ENCODE data around the gene CCDC136.

CCDC136 gene

DNA sequence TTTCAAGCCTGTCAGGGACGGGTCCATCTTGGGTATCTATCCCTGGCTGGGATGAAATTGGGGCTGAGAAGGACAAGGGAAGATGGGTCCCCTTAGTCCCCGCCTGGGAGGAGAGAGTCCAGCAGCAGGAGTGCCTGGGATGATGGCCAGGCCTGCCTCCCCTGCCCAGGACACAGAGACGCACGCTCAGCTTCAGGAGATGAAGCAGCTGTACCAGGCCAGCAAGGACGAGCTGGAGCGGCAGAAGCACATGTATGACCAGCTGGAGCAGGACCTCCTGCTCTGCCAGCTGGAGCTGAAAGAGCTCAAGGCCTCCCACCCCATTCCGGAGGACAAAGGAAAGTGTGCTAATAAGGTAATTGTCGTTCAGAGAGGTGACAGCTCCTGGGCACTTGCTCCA, 15.4 kb downstream of the CCDC136 start:
- DNase-seq = no peak

DNA sequence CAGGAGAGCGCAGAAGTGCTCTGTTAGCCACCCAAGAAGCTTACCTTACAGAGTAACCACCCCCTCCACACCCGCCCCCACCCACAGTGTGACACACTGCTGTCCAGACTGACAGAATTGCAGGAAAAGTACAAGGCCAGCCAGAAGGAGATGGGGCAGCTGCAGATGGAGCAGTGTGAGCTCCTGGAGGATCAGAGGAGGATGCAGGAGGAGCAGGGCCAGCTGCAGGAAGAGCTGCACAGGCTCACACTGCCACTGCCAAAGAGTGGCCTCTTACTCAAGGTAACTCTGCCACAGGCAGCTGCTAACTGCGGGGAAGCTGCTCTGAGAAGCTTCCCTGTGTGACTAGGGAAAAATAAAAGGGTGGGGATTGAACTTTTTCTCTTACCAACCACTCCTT, 17.6 kb downstream of the CCDC136 start:
- DNase-seq = no peak

DNA sequence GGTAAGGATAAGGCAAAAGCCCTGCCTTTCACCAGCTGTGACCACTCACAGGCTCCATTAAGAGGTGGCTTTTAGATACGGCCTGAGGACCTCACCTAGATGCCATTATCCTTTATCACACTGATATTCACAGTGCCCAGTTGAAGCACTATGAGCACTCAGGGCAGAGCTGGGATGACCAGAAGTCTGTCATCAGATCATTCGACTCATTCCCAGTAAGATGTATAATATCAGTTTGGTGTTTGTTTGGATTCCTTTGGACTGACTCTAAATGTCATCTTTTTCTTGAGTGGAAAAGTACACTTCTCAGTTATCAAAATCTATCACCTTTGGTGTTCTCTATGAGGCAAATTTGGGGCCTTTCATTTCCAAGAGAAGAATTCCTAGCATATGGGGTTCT, 18.7 kb downstream of the CCDC136 start:
- DNase-seq = no peak

GRCh38 chr7:128810997-128811396, 19.2 kb downstream of the CCDC136 start:
- DNase-seq = no peak

DNA sequence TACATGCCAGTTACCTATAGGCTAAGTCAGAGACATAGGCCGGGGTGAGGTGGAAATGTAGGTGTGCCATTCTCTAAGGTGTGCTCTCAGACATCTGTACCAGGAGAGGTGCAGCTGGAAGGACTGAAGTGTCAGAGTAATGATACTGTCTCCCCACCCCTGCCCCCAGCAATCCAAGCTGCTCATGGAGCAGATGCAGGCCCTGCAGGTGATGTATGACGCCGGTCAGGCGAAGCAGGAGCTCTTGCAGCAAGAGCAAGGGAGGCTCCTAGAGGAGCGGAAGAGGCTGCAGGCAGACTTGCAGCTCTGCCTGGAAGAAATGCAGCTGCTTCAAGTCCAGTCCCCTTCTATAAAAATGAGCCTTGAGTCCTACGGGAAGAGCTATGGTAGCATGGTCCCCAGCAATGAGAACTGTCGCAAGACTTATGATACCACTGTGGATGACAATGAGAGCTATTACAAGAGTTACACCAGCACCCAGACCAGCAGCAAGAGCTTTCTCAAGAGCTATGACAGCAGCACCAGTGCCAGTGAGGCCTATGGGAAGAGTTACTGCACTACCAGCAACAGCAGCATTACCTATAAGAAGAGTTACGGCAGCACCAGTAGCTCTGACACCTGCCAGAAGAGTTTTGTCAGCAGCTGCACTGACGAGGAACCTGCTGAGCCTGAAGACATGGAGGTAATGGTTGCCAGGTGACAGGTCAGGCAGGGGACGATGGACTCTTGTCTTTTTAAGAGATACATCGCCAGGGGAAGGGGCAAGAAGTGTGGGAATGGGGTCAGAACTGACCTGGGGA, 20.1 kb downstream of the CCDC136 start:
- peak; percentile 26 for DNase-seq

GRCh38 chr7:128812514-128813168, 20.9 kb downstream of the CCDC136 start:
- DNase-seq = peak; percentile 40

DNA sequence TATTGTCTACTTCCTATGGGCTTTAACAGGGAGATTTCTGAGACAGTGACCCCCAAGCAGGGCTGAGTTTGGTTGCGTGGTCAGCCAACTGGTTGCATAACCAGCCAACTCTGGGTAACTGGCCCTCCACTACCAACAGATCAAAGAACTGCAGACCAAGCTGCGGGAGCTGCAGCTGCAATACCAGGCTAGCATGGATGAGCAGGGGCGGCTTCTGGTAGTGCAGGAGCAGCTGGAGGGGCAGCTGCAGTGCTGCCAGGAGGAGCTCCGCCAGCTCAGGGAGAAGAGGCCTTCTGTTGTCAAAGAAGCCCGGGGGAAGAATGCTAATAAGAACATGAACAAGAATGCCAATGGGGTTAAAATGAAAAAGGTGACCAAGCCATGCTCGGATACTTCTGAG, 22.7 kb downstream of the CCDC136 start:
- no peak for DNase-seq

GRCh38 chr7:128815289-128815942, 23.6 kb downstream of the CCDC136 start:
- no peak for DNase-seq

DNA sequence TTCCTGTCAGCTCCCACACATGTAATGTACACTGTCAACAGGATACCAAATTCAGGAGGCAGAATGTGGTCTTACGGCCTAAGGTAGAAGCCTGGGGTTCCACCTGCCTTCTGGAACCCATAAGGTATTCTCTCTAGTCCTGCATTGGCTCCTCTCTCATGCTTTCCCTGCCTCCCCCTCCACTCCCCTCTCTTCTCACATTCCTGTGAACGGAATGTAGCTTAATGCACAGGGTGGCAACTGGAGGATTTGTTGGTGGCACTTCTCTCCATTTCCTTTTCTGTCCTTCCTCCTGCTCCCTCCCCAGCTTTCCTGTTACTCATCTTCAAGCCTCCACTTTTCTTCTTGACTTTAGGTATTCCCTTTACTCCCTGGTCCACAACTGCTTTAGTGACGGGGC, 26.9 kb downstream of the CCDC136 start:
- DNase-seq = no peak

DNA sequence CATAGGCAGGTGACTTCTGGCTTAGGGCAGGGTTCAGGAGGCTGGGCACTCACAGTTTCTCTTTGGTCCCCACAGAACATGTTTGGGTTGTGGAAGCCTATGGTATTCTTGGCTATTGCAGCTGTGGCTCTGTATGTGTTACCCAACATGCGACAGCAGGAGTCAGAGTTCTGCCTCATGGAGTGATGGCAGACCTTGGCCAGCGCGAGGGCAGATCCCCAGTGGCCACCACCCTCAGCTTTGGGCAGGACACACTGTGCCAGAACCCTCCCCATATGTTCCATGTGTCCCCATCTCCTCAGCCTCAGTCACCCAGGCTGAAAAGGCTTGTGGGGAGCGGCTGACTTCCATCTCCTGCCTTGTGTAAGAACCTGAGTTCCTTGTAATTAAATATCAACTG, 30.0 kb downstream of the CCDC136 start:
- no peak for DNase-seq

DNA sequence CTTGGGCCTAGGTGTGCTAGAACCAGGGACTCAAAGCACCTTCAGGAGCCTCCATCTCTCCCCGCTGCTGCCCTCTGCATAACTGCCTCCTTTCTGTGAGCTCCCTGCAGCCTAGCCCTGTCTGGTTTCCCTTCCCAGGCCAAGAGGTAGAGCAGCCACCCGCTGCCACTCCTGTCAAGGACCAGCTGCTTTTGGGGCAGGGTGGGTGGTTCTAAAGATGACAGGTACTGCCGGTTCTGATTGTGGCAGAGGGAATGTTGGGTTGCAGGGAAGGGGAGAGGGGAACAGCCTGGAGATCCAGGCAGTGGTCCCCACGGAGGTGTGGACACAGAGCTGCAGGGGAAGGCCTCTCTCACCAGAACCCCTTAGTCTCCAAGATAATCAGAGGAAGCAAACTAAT, 34.7 kb downstream of the CCDC136 start:
- DNase-seq = no peak

- no peak for DNase-seq
Observed at GRCh38 chr7:128826916-128827247, 35.1 kb downstream of the CCDC136 start.

- no peak for DNase-seq
Observed at GRCh38 chr7:128827248-128827958, 35.6 kb downstream of the CCDC136 start.

GRCh38 chr7:128827971-128828711, 36.4 kb downstream of the CCDC136 start:
- DNase-seq = no peak

DNA sequence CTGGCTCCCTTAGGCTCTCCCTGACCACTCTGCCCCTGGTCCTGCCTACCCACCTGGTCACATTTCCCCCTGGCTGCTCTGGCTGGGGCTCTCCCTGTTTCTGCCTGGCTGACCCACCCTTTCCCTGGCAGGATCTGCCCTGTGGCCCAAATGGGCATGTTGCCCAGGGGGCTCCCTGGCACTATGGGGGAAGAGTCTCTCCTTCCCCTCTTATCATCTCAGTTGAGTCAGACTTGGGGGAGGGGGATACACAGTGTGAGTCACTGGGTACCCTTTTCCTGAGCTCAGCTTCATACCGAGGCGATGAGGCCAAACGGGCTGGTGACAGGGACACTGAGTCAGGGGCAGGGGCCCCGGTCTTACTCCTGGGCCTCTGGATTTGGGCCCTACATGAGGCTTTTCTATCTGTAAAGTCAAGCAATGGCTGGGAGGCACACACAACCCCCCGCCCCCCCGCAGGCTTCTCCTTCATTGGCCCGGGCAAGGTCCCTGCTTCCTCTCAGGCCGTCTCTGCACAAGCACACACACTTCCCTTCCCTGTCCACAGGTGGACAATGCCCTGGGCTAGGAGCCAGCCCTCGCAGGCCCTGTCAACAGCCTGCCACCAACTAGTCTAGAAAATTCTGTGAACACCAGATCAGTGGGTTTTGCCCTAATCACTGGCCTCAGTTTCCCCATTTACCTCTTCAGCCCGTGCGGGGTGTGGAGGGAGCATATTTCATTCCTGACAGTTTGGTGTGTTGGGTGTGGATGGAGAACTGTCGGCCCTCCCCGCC, 37.8 kb downstream of the CCDC136 start:
- DNase-seq = no peak

DNA sequence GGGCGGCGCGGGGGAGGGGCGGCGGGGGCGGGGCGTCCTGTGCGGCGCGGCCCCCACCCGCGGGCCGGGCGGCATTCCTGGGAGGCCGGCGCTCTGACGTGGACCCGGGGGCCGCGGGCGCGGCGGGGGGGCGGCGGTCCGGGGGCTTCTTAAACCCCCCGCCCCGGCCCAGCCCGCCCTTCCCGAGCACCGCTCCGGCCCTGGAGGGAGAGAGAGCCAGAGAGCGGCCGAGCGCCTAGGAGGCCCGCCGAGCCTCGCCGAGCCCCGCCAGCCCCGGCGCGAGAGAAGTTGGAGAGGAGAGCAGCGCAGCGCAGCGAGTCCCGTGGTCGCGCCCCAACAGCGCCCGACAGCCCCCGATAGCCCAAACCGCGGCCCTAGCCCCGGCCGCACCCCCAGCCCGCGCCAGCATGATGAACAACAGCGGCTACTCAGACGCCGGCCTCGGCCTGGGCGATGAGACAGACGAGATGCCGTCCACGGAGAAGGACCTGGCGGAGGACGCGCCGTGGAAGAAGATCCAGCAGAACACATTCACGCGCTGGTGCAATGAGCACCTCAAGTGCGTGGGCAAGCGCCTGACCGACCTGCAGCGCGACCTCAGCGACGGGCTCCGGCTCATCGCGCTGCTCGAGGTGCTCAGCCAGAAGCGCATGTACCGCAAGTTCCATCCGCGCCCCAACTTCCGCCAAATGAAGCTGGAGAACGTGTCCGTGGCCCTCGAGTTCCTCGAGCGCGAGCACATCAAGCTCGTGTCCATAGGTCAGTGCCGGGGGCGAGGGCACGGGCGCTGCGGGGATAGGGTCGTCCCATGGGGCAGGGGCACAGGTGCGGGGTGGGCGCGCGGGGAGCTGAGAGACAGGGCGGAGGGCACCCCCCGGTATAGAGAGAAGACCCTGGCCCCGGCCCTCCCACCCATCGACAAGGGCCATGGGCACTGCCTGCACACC, 38.7 kb downstream of the CCDC136 start, which contains the start of gene FLNC:
FLNC (plus strand) TSS at position 176 of the 947 bp plus-strand sequence; CDS start at position 408, 232 bp downstream.
- DNase-seq = no peak

GRCh38 chr7:128831178-128831993, 39.6 kb downstream of the CCDC136 start:
- DNase-seq = no peak

DNA sequence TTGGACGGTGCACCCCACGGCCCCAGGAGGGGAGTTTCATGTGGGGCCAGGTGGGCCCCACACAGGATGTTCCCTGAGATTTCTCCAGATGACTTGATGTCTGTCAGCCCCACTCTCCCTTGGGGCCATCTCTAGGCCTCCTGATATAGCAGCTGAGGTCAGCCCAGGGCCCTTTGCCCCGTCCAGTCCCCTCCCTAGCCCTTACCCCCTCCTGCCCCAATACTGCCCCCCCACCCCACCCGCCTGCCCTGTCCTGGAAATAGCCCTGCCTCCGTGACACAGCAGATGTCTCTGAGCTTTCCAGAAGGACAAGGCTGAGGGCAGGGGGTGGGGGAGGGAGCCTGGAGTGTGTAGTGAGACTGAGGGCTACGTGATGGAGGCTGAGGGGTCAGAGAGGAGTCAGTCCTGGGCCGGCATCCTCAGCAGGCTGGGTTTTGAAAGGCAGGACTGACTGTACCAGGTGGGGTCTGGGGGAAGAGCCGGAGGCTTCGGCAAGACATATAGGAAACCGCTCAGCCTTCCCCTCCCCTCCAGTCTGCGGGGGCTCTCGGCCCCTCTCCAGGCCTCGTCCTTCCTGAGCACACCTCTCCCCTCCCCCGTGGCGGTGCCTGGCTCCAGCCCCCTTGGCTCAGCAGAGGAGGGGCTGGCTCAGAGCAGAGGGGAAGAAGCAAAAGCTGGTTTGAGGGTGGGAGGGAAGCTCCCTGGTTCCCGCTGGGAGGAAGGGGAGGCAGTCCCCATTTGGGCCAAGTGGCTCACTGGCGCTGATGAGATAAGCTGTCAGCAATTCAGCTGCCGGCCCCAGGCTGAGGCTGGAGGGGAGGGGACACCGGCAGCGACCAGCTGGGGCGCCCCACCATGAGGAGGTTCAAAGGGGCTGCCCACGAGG, 40.5 kb downstream of the CCDC136 start:
- peak; percentile 39 for DNase-seq

DNA sequence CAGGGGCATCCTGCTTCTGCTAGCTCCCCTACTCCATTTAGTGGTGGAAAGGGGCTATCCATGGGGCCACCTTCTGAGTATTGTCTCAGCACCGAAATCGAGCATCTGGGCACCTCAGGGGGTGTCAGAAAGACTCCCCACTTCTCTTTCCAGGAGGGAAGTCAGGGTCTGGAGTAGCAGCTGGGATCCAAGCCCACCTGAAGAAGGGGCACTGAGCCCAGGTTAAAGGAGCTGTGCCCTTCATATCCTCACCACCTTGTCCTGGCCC, 41.0 kb downstream of the CCDC136 start:
- DNase-seq = no peak
